ENCODE measurements around the gene PARD3.

DNA sequence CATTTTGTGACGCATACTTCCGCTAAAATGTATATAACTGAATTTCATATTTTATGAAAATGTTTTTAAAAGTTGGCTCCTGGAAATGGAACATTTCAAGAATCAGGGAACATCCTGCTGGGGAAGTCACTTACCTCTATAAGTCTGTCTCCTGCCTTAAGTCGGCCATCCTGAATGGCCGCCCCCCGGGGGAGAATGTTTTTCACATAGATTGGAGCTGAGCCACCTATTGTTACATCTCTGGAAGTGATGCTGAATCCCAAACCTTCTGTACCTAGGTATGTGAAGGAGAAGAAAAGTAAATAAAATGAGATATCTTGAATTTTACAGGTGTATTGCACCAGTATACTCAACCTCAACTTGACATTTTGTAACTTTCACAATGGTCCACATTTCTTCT is 437.3 kb downstream of the PARD3 start:
- TF ChIP-seq ZNF274 (IDR thresholded peaks at IDR 0.05; ENCODE audit: insufficient read depth, insufficient read length) (no peak), NR2F1 (conservative IDR thresholded peaks at IDR 0.05) (no peak), LARP7 (IDR thresholded peaks at IDR 0.05) (no peak), NR2C2 (IDR thresholded peaks at IDR 0.05; ENCODE audit: borderline replicate concordance, control insufficient read depth, insufficient read length, low read depth) (no peak), SMARCA5 (IDR thresholded peaks at IDR 0.05) (no peak), EZH2 (IDR thresholded peaks at IDR 0.05; ENCODE audit: borderline replicate concordance, control insufficient read depth, low read depth, low read length) (no peak), NFIC (IDR thresholded peaks at IDR 0.05; ENCODE audit: low read depth, low read length) (no peak), BRCA1 (IDR thresholded peaks at IDR 0.05; ENCODE audit: low read depth, low read length) (no peak), HDAC6 (IDR thresholded peaks at IDR 0.05; ENCODE audit: unreplicated experiment) (no peak), GABPA (IDR thresholded peaks at IDR 0.05; ENCODE audit: low read depth) (no peak), NFYB (IDR thresholded peaks at IDR 0.05; ENCODE audit: insufficient read depth, low read depth, low read length) (no peak), TCF3 (IDR thresholded peaks at IDR 0.05; ENCODE audit: borderline replicate concordance, insufficient read depth, low read depth, low read length) (no peak)
- TF ChIP-seq, protein P1, sequence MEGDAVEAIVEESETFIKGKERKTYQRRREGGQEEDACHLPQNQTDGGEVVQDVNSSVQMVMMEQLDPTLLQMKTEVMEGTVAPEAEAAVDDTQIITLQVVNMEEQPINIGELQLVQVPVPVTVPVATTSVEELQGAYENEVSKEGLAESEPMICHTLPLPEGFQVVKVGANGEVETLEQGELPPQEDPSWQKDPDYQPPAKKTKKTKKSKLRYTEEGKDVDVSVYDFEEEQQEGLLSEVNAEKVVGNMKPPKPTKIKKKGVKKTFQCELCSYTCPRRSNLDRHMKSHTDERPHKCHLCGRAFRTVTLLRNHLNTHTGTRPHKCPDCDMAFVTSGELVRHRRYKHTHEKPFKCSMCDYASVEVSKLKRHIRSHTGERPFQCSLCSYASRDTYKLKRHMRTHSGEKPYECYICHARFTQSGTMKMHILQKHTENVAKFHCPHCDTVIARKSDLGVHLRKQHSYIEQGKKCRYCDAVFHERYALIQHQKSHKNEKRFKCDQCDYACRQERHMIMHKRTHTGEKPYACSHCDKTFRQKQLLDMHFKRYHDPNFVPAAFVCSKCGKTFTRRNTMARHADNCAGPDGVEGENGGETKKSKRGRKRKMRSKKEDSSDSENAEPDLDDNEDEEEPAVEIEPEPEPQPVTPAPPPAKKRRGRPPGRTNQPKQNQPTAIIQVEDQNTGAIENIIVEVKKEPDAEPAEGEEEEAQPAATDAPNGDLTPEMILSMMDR (IDR thresholded peaks at IDR 0.05 in 2 of 3, conservative IDR thresholded peaks at IDR 0.05 in 1 of 3; ENCODE audit: control insufficient read depth in 2 of 3, extremely low read depth in 1 of 3, insufficient read depth in 1 of 3, low read depth in 3 of 3, low read length in 3 of 3) = no peak

Measured in GM12878 (cell line).